Hepatocyte (in vitro differentiated cells): ENCODE results near the gene ST6GALNAC4. TPM values are rescaled to one million over a fixed set of nuclear protein-coding genes. Genes with fewer than 3 reads are reported as not detected.
A peak's percentile ranks its signal among the peaks of the same experiment; 100 is the strongest.

Source experiments
- DNase-seq: peaks from one replicate; pipeline ENCODE4 v3.0.0-alpha.2; 2016; ENCODE audit warnings: low spot score
- H2AFZ ChIP-seq: fragments of 200-600 bp; sonication (generic); 2 replicates; pipeline ENCODE4 v1.6.0; 2016; ENCODE audit warnings: antibody characterized with exemption, mild to moderate bottlenecking
- H3K27ac ChIP-seq: fragments of 200-600 bp; sonication (generic); 2 replicates; pipeline ENCODE4 v1.5.1; 2016; ENCODE audit warnings: mild to moderate bottlenecking
- H3K27me3 ChIP-seq: fragments of 200-600 bp; sonication (generic); 2 replicates; pipeline ENCODE4 v1.6.1; 2016
- H3K36me3 ChIP-seq: fragments of 200-600 bp; sonication (generic); replicated peaks from 2 replicates; pipeline ENCODE4 v1.5.1; 2016; ENCODE audit warnings: low read depth; ENCODE audit not compliant: insufficient read depth
- H3K4me1 ChIP-seq: fragments of 200-600 bp; sonication (generic); 2 replicates; pipeline ENCODE4 v1.5.1; 2016; ENCODE audit warnings: mild to moderate bottlenecking, moderate library complexity; ENCODE audit not compliant: insufficient read depth
- H3K4me2 ChIP-seq: fragments of 200-600 bp; sonication (generic); 2 replicates; pipeline ENCODE4 v1.6.0; 2016
- H3K4me3 ChIP-seq: fragments of 200-600 bp; sonication (generic); 2 replicates; pipeline ENCODE4 v1.5.1; 2016; ENCODE audit warnings: mild to moderate bottlenecking
- H3K79me2 ChIP-seq: fragments of 200-600 bp; sonication (generic); 2 replicates; pipeline ENCODE4 v1.6.0; 2017; ENCODE audit warnings: mild to moderate bottlenecking
- H3K9me2 ChIP-seq: fragments of 200-600 bp; sonication (generic); replicated peaks from 2 replicates; pipeline ENCODE4 v1.6.0; 2017; ENCODE audit warnings: mild to moderate bottlenecking; ENCODE audit not compliant: insufficient read depth
- H3K9me3 ChIP-seq: fragments of 200-600 bp; sonication (generic); 2 replicates; pipeline ENCODE4 v1.5.1; 2016; ENCODE audit warnings: low read depth, mild to moderate bottlenecking
- H4K20me1 ChIP-seq: fragments of 200-600 bp; sonication (generic); 2 replicates; pipeline ENCODE4 v1.6.0; 2016; ENCODE audit warnings: mild to moderate bottlenecking; ENCODE audit not compliant: insufficient read depth, poor library complexity, severe bottlenecking
- CTCF ChIP-seq: fragments of 200-600 bp; sonication (generic); IDR thresholded peaks from 2 replicates; pipeline ENCODE4 v1.5.1; 2016; ENCODE audit warnings: antibody characterized with exemption, mild to moderate bottlenecking; ENCODE audit not compliant: poor library complexity
- EZH2 ChIP-seq: fragments of 200-600 bp; sonication (generic); IDR thresholded peaks from 2 replicates; pipeline ENCODE4 v1.6.1; 2016; ENCODE audit warnings: antibody characterized with exemption, mild to moderate bottlenecking, borderline replicate concordance
- EZH2phosphoT487 ChIP-seq: fragments of 200-600 bp; sonication (generic); IDR thresholded peaks from one replicate; pipeline ENCODE4 v1.6.1; 2018; ENCODE audit warnings: antibody characterized with exemption, mild to moderate bottlenecking, low read depth, moderate library complexity; ENCODE audit not compliant: unreplicated experiment, severe bottlenecking
- WGBS: methylation state at CpG from one replicate; pipeline ENCODE4 v1.1.6; 2016; ENCODE audit warnings: low lambda C conversion rate; ENCODE audit errors: missing lambda C conversion rate; 5-methylcytosine and 5-hydroxymethylcytosine counted together
- polyA plus RNA-seq: library from polyadenylated mRNA; unstranded; fragments of >200 nt; fragmentation: Nextera tagmentation; extraction: Ambion mirVana; gene quantifications from 2 replicates; pipeline ENCODE4 v1.2.1, GENCODE V29; 2016
- total RNA-seq: library from RNA; depleted of rRNA; stranded (reverse); fragments of >200 nt; gene quantifications from 2 replicates; pipeline ENCODE4 v1.2.3, GENCODE V29; 2014

Gene ST6GALNAC4
- total RNA-seq, result 13.2 and 14.6 TPM in 2 replicates
- 14.3 and 15.2 TPM in 2 replicates for polyA plus RNA-seq

DNA sequence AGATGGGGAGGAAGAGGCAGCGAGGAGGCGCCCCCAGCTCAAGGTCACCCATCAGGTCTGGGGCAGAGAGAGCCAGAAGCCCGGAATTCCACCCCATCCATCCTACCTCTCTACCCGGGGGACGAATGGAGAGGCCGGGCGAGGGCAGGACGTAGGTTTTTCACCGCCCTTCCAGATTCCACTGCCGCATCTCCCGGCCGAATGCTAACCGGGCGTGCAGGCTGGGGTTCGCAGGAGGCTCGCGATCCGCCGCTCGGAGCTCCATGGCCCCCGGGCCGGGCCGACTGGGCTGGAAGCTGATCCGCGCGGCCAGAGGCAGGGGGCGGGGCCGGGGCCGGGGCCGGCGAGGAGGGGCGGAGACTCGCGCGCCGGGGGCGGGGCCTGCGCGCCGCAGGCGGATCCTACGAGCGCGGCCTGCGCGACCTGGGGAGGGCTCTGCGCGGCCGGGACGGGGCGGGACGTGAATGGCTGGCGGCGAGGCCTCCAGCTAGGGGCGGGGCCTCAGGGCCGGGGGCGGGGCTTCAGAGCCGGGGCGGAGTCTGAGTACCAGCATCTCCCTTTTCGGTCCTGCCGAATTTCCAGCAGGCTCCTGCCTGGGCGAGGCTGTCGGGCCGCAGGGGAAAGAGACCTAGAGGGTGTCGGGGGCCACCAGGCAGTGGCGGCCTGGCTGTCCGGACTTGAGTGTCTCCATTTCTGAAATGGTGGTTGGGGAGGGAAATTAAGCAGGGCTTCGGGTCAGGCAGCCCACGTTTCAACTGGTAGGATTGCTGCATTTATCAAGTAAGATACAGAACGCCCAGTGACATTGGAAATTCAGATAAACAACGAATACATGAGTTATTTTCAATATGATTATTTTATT is at the start of gene ST6GALNAC4:
TSS of gene ST6GALNAC4 (minus strand) at position 322 of the 862 bp plus-strand sequence. CDS start 622 bp downstream, outside the sequence.
- no peaks in the 10 kb centered on the region for H3K9me2 ChIP-seq
- peak within 1 kb of the TSS; percentile 62 for H2AFZ ChIP-seq
- H4K20me1 ChIP-seq, result no peaks in the 10 kb centered on the region
- H3K4me3 ChIP-seq, result peak within 1 kb of the TSS; percentile 35
- H3K4me2 ChIP-seq, result peak within 1 kb of the TSS; percentile 86
- H3K9me3 ChIP-seq, result no peaks in the 10 kb centered on the region
- no peak for TF ChIP-seq CTCF
- no peaks in the 10 kb centered on the region for H3K36me3 ChIP-seq
- DNase-seq, result peak; percentile 96
- no peak within 1 kb of the TSS for H3K27ac ChIP-seq
- no peaks in the 10 kb centered on the region for H3K27me3 ChIP-seq
- H3K79me2 ChIP-seq, result no peaks in the 10 kb centered on the region
- H3K4me1 ChIP-seq, result peaks cover 21% of the 10 kb centered on the region
- 10% methylated on average over 36 of the region's 71 CpGs for WGBS

DNA sequence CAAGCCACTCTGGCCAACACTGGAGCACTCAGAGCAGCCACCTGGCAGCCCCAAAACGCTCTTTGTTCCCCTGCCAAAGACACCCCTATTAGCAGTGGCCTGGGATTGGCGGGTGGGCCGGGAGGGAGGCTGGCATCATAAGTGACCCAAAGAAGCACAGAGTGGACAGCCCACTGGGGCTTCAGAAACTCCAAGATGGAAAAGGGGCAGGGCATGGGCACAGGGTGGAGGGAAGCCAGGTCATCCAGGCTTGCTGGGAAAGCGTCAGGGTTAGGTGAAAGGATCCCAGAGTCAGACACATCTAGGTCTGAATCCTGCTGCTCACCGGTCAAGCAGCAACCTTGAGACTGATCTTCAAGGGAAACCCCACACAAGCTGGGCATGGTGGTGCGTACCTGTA is 49.1 kb upstream of the ST6GALNAC4 start:
- Histone ChIP-seq H3K9me3 (no peaks in the 10 kb centered on the region), H3K4me2 (peak overlapping the region; percentile 62), H2AFZ (no peak overlapping the region), H3K4me1 (peaks cover 84% of the 10 kb centered on the region), H3K79me2 (peaks cover 91% of the 10 kb centered on the region), H3K27ac (peak overlapping the region; percentile 97), H3K4me3 (no peak overlapping the region), H3K9me2 (no peaks in the 10 kb centered on the region), H3K36me3 (no peaks in the 10 kb centered on the region), H3K27me3 (no peaks in the 10 kb centered on the region), H4K20me1 (peaks cover 30% of the 10 kb centered on the region)
- TF ChIP-seq EZH2 (no peak), CTCF (no peak), EZH2phosphoT487 (no peak)
- WGBS, result 77% methylated on average over 6 of the region's 6 CpGs
- no peak for DNase-seq

- 86% methylated on average over 19 of the region's 19 CpGs for WGBS
- H3K4me2 ChIP-seq, result peak overlapping the region; percentile 46
Measured at GRCh38 chr9:127963359-127964064, 46.7 kb upstream of the ST6GALNAC4 start.

More at GRCh38 chr9:127963359-127964064, 46.7 kb upstream of the ST6GALNAC4 start:
- Histone ChIP-seq H3K79me2 (peaks cover 90% of the 10 kb centered on the region), H3K36me3 (no peaks in the 10 kb centered on the region), H4K20me1 (peaks cover 14% of the 10 kb centered on the region), H3K27me3 (no peaks in the 10 kb centered on the region), H3K4me3 (no peak overlapping the region), H3K4me1 (peaks cover 76% of the 10 kb centered on the region), H2AFZ (no peak overlapping the region), H3K27ac (peak overlapping the region; percentile 94), H3K9me2 (no peaks in the 10 kb centered on the region), H3K9me3 (no peaks in the 10 kb centered on the region)
- TF ChIP-seq EZH2 (no peak), EZH2phosphoT487 (no peak), CTCF (no peak)
- no peak for DNase-seq
